ENCODE measurements around the gene C1QTNF8. TPM values are rescaled to one million over a fixed set of nuclear protein-coding genes. Genes with fewer than 3 reads are reported as not detected.
A peak's percentile ranks its signal among the peaks of the same experiment; 100 is the strongest.

Gene C1QTNF8
- total and polyA plus RNA-seq, 2 of the 8 experiments (the other 6 are each of a cell fraction or from before 2014, with no cell fraction given), result not detected

- no peak overlapping the region for H3K9ac ChIP-seq (replicated peaks in 1 of 4; ENCODE audit: extremely low read depth in 1 of 4, low read depth in 3 of 4, low read length in 3 of 4)
- no peak overlapping the region for H3K4me3 ChIP-seq (ENCODE audit: extremely low read depth in 1 of 4, insufficient read depth in 2 of 4, low read depth in 3 of 4, low read length in 4 of 4)
- peak in 1 of 2 experiments; percentile 92 for DNase-seq (ENCODE audit: low read depth in 1 of 2, low spot score in 2 of 2)
- no peak for TF ChIP-seq GTF2F1 (IDR thresholded peaks at IDR 0.05; ENCODE audit: borderline replicate concordance, low read depth, low read length)
- no peak for TF ChIP-seq EP300 (IDR thresholded peaks at IDR 0.05; ENCODE audit: borderline replicate concordance in 1 of 2, low read depth in 2 of 2, low read length in 2 of 2)
- TF ChIP-seq RAD21 (IDR thresholded peaks at IDR 0.05 in 1 of 2, conservative IDR thresholded peaks at IDR 0.05 in 1 of 2; ENCODE audit: low read depth in 2 of 2, low read length in 2 of 2), result peak; percentile 95 to 96
- peak; percentile 23; the same call in 1 of the 2 replicates for TF ChIP-seq MAX (IDR thresholded peaks at IDR 0.05)
- no peak for TF ChIP-seq RXRA (IDR thresholded peaks at IDR 0.05; ENCODE audit: insufficient read depth, low read depth, low read length)
- no peak for TF ChIP-seq E2F6 (IDR thresholded peaks at IDR 0.05)
- no peak for TF ChIP-seq EGR1 (IDR thresholded peaks at IDR 0.05; ENCODE audit: borderline replicate concordance, low read depth, low read length)
These were observed 41.1 kb downstream of the C1QTNF8 start for GRCh38 chr16:1054660-1055556.

More at GRCh38 chr16:1054660-1055556, 41.1 kb downstream of the C1QTNF8 start:
- FAIRE-seq, result no peak
- Histone ChIP-seq H3K36me3 (ENCODE audit: control insufficient read depth in 2 of 4, insufficient read depth in 4 of 4, low read length in 3 of 4) (no peaks in the 10 kb centered on the region), H3K4ac (replicated peaks; ENCODE audit: insufficient read length, low read depth, low read length) (no peak overlapping the region), H2BK20ac (ENCODE audit: low read length) (no peak overlapping the region), H4K8ac (ENCODE audit: extremely low read depth, insufficient read depth, low read length) (peak overlapping the region; percentile 28; the same call in 1 of the 2 replicates), H2BK120ac (replicated peaks; ENCODE audit: low read depth, low read length) (no peak overlapping the region), H2AK5ac (ENCODE audit: low read depth, low read length) (no peak overlapping the region), H3K27me3 (replicated peaks in 1 of 4; ENCODE audit: control insufficient read depth in 3 of 4, extremely low read depth in 1 of 4, insufficient read depth in 3 of 4, low read length in 3 of 4) (no peaks in the 10 kb centered on the region), H4K91ac (replicated peaks; ENCODE audit: insufficient read length, low read length) (no peak overlapping the region), H3K14ac (ENCODE audit: insufficient read length) (no peak overlapping the region), H3K4me2 (ENCODE audit: insufficient read depth in 1 of 2, low read depth in 2 of 2, low read length in 2 of 2) (no peak overlapping the region), H2BK12ac (ENCODE audit: low read depth, low read length) (no peak overlapping the region), H3K56ac (replicated peaks; ENCODE audit: insufficient read length, low read depth, low read length) (no peak overlapping the region), H3K79me1 (ENCODE audit: low read depth, low read length) (no peaks in the 10 kb centered on the region), H3K27ac (ENCODE audit: low read depth, low read length) (no peak overlapping the region), H3K23me2 (ENCODE audit: low read depth, low read length) (no peaks in the 10 kb centered on the region), H4K5ac (ENCODE audit: insufficient read length, low read depth, low read length) (no peak overlapping the region), H2AFZ (ENCODE audit: low read length) (no peak overlapping the region; the same call in 1 of the 2 replicates), H3K9me3 (ENCODE audit: insufficient read depth in 2 of 2, low read depth in 1 of 2, low read length in 1 of 2) (0 out of 4 replicates have a peak, but pooled peaks cover 0 to 6% of the 10 kb centered on the region in 2 experiments), H3K4me1 (replicated peaks in 1 of 4; ENCODE audit: control insufficient read depth in 3 of 4, insufficient read depth in 4 of 4, low read length in 3 of 4) (no peaks in the 10 kb centered on the region), H2BK5ac (ENCODE audit: low read depth, low read length) (no peak overlapping the region), H4K20me1 (replicated peaks in 1 of 2; ENCODE audit: control insufficient read depth in 1 of 2, insufficient read depth in 2 of 2, low read length in 2 of 2) (no peaks in the 10 kb centered on the region), H3K18ac (ENCODE audit: extremely low read depth, low read length) (no peak overlapping the region), H3K79me2 (ENCODE audit: control insufficient read depth in 1 of 2, insufficient read depth in 2 of 2, low read length in 2 of 2) (no peaks in the 10 kb centered on the region), H3K23ac (ENCODE audit: insufficient read length) (no peak overlapping the region), H2BK15ac (ENCODE audit: low read length) (no peak overlapping the region)
- 45% methylated on average over 17 of the region's 34 CpGs; no CpG with 5 or more reads in 1 of the 2 experiments for WGBS, 2 experiments (ENCODE audit: extremely low coverage in 1 of 2, insufficient coverage in 1 of 2, insufficient read length in 1 of 2, insufficient replicate concordance in 2 of 2, low coverage in 1 of 2, low lambda C conversion rate in 2 of 2, missing lambda C conversion rate in 1 of 2)
- POLR2A ChIA-PET (ENCODE audit: partially characterized antibody), result no interaction called here
- CTCF ChIA-PET (ENCODE audit: partially characterized antibody), result interaction anchor here (0.6 to 2.7 kb wide), 20 partner anchors 10 to 349 kb away, joined by 3 to 13 read pairs (median 3); partner anchors contain the start of genes CCDC78 and SOX8

Measured in H1 (cell line).